Measurements from ENCODE around the gene CDK13. TPM values are rescaled to one million over a fixed set of nuclear protein-coding genes. Genes with fewer than 3 reads are reported as not detected.

CDK13 gene
- total RNA-seq, 4 donors from 2014 or later = 48.5 to 144 (median 94.3) TPM

GRCh38 chr7:40043164-40043563, 93.1 kb downstream of the CDK13 start:
- DNase-seq = no peak
- no peaks in the 10 kb centered on the region for H3K4me1 ChIP-seq
- no peaks in the 10 kb centered on the region for H3K36me3 ChIP-seq
- H3K4me3 ChIP-seq = no peak overlapping the region
- no peaks in the 10 kb centered on the region for H3K27me3 ChIP-seq
- intact Hi-C loops (cut with DNase I; ENCODE audit: low total_unique reads) = no loop called here
- TF ChIP-seq CTCF (IDR thresholded peaks at IDR 0.05) (no peak), POLR2A (IDR thresholded peaks at IDR 0.05) (no peak)
- H3K27ac ChIP-seq = no peak overlapping the region
- H3K9me3 ChIP-seq = no peaks in the 10 kb centered on the region

GRCh38 chr7:40047661-40048060, 97.6 kb downstream of the CDK13 start:
- no peak for TF ChIP-seq CTCF (IDR thresholded peaks at IDR 0.05)
- Histone ChIP-seq H3K9me3 (no peaks in the 10 kb centered on the region), H3K36me3 (no peaks in the 10 kb centered on the region), H3K4me3 (no peak overlapping the region), H3K27ac (no peak overlapping the region), H3K27me3 (no peaks in the 10 kb centered on the region), H3K4me1 (no peaks in the 10 kb centered on the region)
- no peak for DNase-seq
- intact Hi-C loops (cut with DNase I; ENCODE audit: low total_unique reads) = no loop called here

- no peaks in the 10 kb centered on the region for H3K4me1 ChIP-seq
- H3K27me3 ChIP-seq = no peaks in the 10 kb centered on the region
- intact Hi-C loops (cut with DNase I; ENCODE audit: low total_unique reads) = loop anchor here (10.0 kb wide), 1 partner anchor 162 kb away; no protein-coding TSS in a partner anchor
- no peaks in the 10 kb centered on the region for H3K9me3 ChIP-seq
- no peak overlapping the region for H3K27ac ChIP-seq
- H3K36me3 ChIP-seq = no peaks in the 10 kb centered on the region
- TF ChIP-seq CTCF (IDR thresholded peaks at IDR 0.05) = no peak
- H3K4me3 ChIP-seq = no peak overlapping the region
- no peak for DNase-seq
Measured at GRCh38 chr7:40057292-40057691, 107.2 kb downstream of the CDK13 start.

GRCh38 chr7:40058026-40058425, 108.0 kb downstream of the CDK13 start:
- Histone ChIP-seq H3K27ac (no peak overlapping the region), H3K4me3 (no peak overlapping the region)
- intact Hi-C loops (cut with DNase I; ENCODE audit: low total_unique reads) = loop anchor here (10.0 kb wide), 1 partner anchor 163 kb away; no protein-coding TSS in a partner anchor

GRCh38 chr7:40058636-40059035, 108.6 kb downstream of the CDK13 start:
- Histone ChIP-seq H3K27ac (no peak overlapping the region), H3K36me3 (no peaks in the 10 kb centered on the region), H3K4me3 (no peak overlapping the region), H3K27me3 (no peaks in the 10 kb centered on the region), H3K9me3 (no peaks in the 10 kb centered on the region), H3K4me1 (no peaks in the 10 kb centered on the region)
- TF ChIP-seq CTCF (IDR thresholded peaks at IDR 0.05) (no peak), POLR2A (IDR thresholded peaks at IDR 0.05) (no peak)
- DNase-seq = no peak
- intact Hi-C loops (cut with DNase I; ENCODE audit: low total_unique reads) = loop anchor here (10.0 kb wide), 1 partner anchor 164 kb away; no protein-coding TSS in a partner anchor

More at GRCh38 chr7:40058026-40058425, 108.0 kb downstream of the CDK13 start:
- Histone ChIP-seq H3K9me3 (no peaks in the 10 kb centered on the region), H3K36me3 (no peaks in the 10 kb centered on the region), H3K27me3 (no peaks in the 10 kb centered on the region), H3K4me1 (no peaks in the 10 kb centered on the region)
- no peak for DNase-seq
- TF ChIP-seq POLR2A (IDR thresholded peaks at IDR 0.05) = no peak
- no peak for TF ChIP-seq CTCF (IDR thresholded peaks at IDR 0.05)

Measured in uterus (tissue), 4 donors.